Adrenal gland (tissue), 5 donors: ENCODE measurements around the gene PAOX.

Experiments used
- POLR2A ChIP-seq, 2 donors: fragments of 450-650 bp; IDR thresholded peaks; one replicate each; pipeline ENCODE4 v1.6.1; 2017; ENCODE audit warnings: antibody characterized with exemption in 2 of 2, mild to moderate bottlenecking in 2 of 2, moderate library complexity in 1 of 2
- TF ChIP-seq, protein P1 (sequence below), 6 experiments: fragments of 450-650 bp in 4 of 6; fragments of 200-600 bp in 2 of 6; sonication (generic) in 1 of 6; IDR thresholded peaks; 1 replicate in 5 of 6; 2 replicates in 1 of 6; pipeline versions ENCODE4 v1.5.1 to v1.8.0; 2016 to 2021; ENCODE audit warnings: antibody characterized with exemption in 6 of 6, mild to moderate bottlenecking in 2 of 6, moderate library complexity in 1 of 6
- donor health status: DM: no; HTN: no; CAD: no.

DNA sequence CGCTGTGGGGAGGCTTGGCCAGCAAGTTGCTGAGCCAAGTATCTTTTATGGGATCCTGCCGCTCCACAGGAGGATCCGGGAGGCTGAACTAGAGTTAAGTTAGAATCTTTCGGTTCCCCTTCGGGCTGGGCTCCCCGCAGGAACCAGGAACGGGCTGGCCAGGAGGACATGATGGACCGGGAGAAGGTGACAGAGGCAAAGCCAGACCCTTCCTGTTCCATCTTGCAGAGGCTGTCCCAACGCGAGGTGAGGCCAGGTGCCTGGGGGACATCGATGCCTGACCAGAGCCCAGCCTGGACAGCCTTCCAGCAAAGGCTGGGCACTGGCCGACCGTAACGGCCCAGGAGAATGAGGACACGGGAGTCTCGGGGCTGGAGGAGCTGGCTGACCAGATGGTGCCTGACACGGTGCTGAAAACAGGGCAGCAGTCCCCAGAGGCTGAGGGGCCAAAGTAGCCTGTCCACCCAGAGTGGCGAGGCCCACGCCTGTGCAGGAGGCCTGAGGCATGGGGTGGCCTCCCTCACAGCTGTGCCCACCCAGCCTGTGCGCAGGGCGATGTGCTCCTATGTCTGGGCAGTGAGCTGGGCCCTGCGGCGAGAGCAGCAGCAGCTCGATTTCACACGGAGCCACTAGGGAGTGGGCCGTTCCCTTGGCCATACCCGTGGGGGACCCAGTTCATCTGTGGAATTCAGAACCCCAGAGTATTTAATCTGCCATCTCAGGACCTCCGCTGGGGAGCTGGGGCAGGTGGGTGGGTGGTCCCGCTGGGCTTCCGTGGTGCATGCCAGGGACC is 1.8 kb upstream of the PAOX start:
- TF ChIP-seq, protein P1, sequence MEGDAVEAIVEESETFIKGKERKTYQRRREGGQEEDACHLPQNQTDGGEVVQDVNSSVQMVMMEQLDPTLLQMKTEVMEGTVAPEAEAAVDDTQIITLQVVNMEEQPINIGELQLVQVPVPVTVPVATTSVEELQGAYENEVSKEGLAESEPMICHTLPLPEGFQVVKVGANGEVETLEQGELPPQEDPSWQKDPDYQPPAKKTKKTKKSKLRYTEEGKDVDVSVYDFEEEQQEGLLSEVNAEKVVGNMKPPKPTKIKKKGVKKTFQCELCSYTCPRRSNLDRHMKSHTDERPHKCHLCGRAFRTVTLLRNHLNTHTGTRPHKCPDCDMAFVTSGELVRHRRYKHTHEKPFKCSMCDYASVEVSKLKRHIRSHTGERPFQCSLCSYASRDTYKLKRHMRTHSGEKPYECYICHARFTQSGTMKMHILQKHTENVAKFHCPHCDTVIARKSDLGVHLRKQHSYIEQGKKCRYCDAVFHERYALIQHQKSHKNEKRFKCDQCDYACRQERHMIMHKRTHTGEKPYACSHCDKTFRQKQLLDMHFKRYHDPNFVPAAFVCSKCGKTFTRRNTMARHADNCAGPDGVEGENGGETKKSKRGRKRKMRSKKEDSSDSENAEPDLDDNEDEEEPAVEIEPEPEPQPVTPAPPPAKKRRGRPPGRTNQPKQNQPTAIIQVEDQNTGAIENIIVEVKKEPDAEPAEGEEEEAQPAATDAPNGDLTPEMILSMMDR (IDR thresholded peaks at IDR 0.05), result no peak
- TF ChIP-seq POLR2A (IDR thresholded peaks at IDR 0.05), result no peak
